MM.1S (cell line): ENCODE data around the gene B9D2.

Source experiments
- DNase-seq: peaks from one replicate; pipeline ENCODE4 v3.0.0-alpha.2; 2015
- H2AFZ ChIP-seq: fragments of 300-600 bp; sonication (generic); 2 replicates; pipeline ENCODE4 v1.6.0; 2016; ENCODE audit warnings: antibody characterized with exemption, low read length
- H3F3A ChIP-seq: fragments of 300-600 bp; sonication (generic); 2 replicates; pipeline ENCODE4 v1.6.1; 2016; ENCODE audit warnings: mild to moderate bottlenecking, antibody characterized with exemption, low read length, moderate library complexity, mixed read lengths; ENCODE audit not compliant: insufficient read depth
- H3K27ac ChIP-seq: fragments of 300-600 bp; sonication (generic); 2 replicates; pipeline ENCODE4 v1.5.1; 2016; ENCODE audit warnings: mild to moderate bottlenecking, low read length
- H3K27me3 ChIP-seq: fragments of 300-600 bp; sonication (generic); replicated peaks from 2 replicates; pipeline ENCODE4 v1.6.0; 2016; ENCODE audit warnings: low read length; ENCODE audit not compliant: insufficient read depth
- H3K36me3 ChIP-seq: fragments of 300-600 bp; sonication (generic); replicated peaks from 2 replicates; pipeline ENCODE4 v1.6.1; 2016; ENCODE audit warnings: mild to moderate bottlenecking, low read length, mixed read lengths; ENCODE audit not compliant: insufficient read depth
- H3K4me1 ChIP-seq: fragments of 300-600 bp; sonication (generic); 2 replicates; pipeline ENCODE4 v1.6.1; 2016; ENCODE audit warnings: low read length, mixed read lengths
- H3K4me2 ChIP-seq: fragments of 300-600 bp; sonication (generic); 2 replicates; pipeline ENCODE4 v1.6.0; 2016; ENCODE audit warnings: low read depth, low read length
- H3K4me3 ChIP-seq: fragments of 300-600 bp; sonication (generic); 2 replicates; pipeline ENCODE4 v1.5.1; 2016; ENCODE audit warnings: low read length, mixed read lengths
- H3K79me2 ChIP-seq: fragments of 300-600 bp; sonication (generic); 2 replicates; pipeline ENCODE4 v1.6.1; 2016; ENCODE audit warnings: mixed run types, low read length, mixed read lengths
- H3K9ac ChIP-seq: fragments of 300-600 bp; sonication (generic); 2 replicates; pipeline ENCODE4 v1.6.1; 2016; ENCODE audit warnings: low read length, mixed read lengths
- H3K9me2 ChIP-seq: fragments of 300-600 bp; sonication (generic); replicated peaks from 2 replicates; pipeline ENCODE4 v1.6.1; 2016; ENCODE audit warnings: mild to moderate bottlenecking, low read length, mixed read lengths; ENCODE audit not compliant: insufficient read depth
- H3K9me3 ChIP-seq: fragments of 300-600 bp; sonication (generic); replicated peaks from 2 replicates; pipeline ENCODE4 v1.6.1; 2016; ENCODE audit warnings: mild to moderate bottlenecking, low read length, mixed read lengths; ENCODE audit not compliant: insufficient read depth
- H4K20me1 ChIP-seq: fragments of 300-600 bp; sonication (generic); 2 replicates; pipeline ENCODE4 v1.6.1; 2016; ENCODE audit warnings: mild to moderate bottlenecking, low read length, moderate library complexity, mixed read lengths; ENCODE audit not compliant: insufficient read depth
- CTCF ChIP-seq: fragments of 300-600 bp; sonication (generic); IDR thresholded peaks from 2 replicates; pipeline ENCODE4 v1.5.1; 2016; ENCODE audit warnings: antibody characterized with exemption, low read length, mixed read lengths
- EZH2 ChIP-seq: fragments of 300-600 bp; sonication (generic); optimal IDR thresholded peaks from 2 replicates; pipeline ENCODE3; 2017; ENCODE audit warnings: low read depth, mild to moderate bottlenecking, antibody characterized with exemption, low read length, mixed read lengths
- EZH2phosphoT487 ChIP-seq: fragments of 300-600 bp; sonication (generic); IDR thresholded peaks from 2 replicates; pipeline ENCODE4 v1.6.1; 2018; ENCODE audit warnings: antibody characterized with exemption, low read length

B9D2 gene

GRCh38 chr19:41324921-41325639, 38.9 kb downstream of the B9D2 start:
- H3K4me2 ChIP-seq, result no peak overlapping the region
- no peak for DNase-seq
- peaks cover 28% of the 10 kb centered on the region for H3F3A ChIP-seq
- H3K79me2 ChIP-seq, result peaks cover 3% of the 10 kb centered on the region; the same call in 1 of the 2 replicates
- H3K27me3 ChIP-seq, result no peaks in the 10 kb centered on the region
- no peaks in the 10 kb centered on the region for H3K9me2 ChIP-seq
- no peak overlapping the region for H2AFZ ChIP-seq
- TF ChIP-seq EZH2phosphoT487, result no peak
- no peak for TF ChIP-seq EZH2
- TF ChIP-seq CTCF, result no peak
- no peaks in the 10 kb centered on the region for H3K36me3 ChIP-seq
- H3K27ac ChIP-seq, result no peak overlapping the region
- H3K4me1 ChIP-seq, result peaks cover 18% of the 10 kb centered on the region
- no peaks in the 10 kb centered on the region for H3K9me3 ChIP-seq
- no peaks in the 10 kb centered on the region for H4K20me1 ChIP-seq
- H3K4me3 ChIP-seq, result no peak overlapping the region
- no peak overlapping the region for H3K9ac ChIP-seq

- no peak overlapping the region for H3K4me3 ChIP-seq
- no peaks in the 10 kb centered on the region for H4K20me1 ChIP-seq
- no peaks in the 10 kb centered on the region for H3K9me3 ChIP-seq
- no peak for DNase-seq
- TF ChIP-seq CTCF (no peak), EZH2 (no peak), EZH2phosphoT487 (no peak)
- peaks cover 18% of the 10 kb centered on the region for H3K4me1 ChIP-seq
- H3K27me3 ChIP-seq, result no peaks in the 10 kb centered on the region
- H3K36me3 ChIP-seq, result no peaks in the 10 kb centered on the region
- peaks cover 28% of the 10 kb centered on the region for H3F3A ChIP-seq
- H3K79me2 ChIP-seq, result peaks cover 3% of the 10 kb centered on the region; the same call in 1 of the 2 replicates
- no peak overlapping the region for H2AFZ ChIP-seq
- no peak overlapping the region for H3K4me2 ChIP-seq
- no peaks in the 10 kb centered on the region for H3K9me2 ChIP-seq
- H3K9ac ChIP-seq, result no peak overlapping the region
- no peak overlapping the region for H3K27ac ChIP-seq
Measured at GRCh38 chr19:41324231-41324702, 39.7 kb downstream of the B9D2 start.

- no peaks in the 10 kb centered on the region for H4K20me1 ChIP-seq
- H3K4me1 ChIP-seq, result peaks cover 11% of the 10 kb centered on the region
- no peak overlapping the region for H3K27ac ChIP-seq
- no peak overlapping the region for H3K4me3 ChIP-seq
- no peaks in the 10 kb centered on the region for H3K9me2 ChIP-seq
- peaks cover 3% of the 10 kb centered on the region; the same call in 1 of the 2 replicates for H3K79me2 ChIP-seq
- no peaks in the 10 kb centered on the region for H3K27me3 ChIP-seq
- no peak overlapping the region for H2AFZ ChIP-seq
- peaks cover 24% of the 10 kb centered on the region for H3F3A ChIP-seq
- no peaks in the 10 kb centered on the region for H3K9me3 ChIP-seq
- no peak for DNase-seq
- no peak overlapping the region for H3K4me2 ChIP-seq
- H3K9ac ChIP-seq, result no peak overlapping the region
- no peaks in the 10 kb centered on the region for H3K36me3 ChIP-seq
- TF ChIP-seq EZH2phosphoT487 (no peak), CTCF (no peak), EZH2 (no peak)
Measured at GRCh38 chr19:41323430-41324125, 40.4 kb downstream of the B9D2 start.
